ENCODE measurements around the gene TGFBR3L. TPM values are rescaled to one million over a fixed set of nuclear protein-coding genes. Genes with fewer than 3 reads are reported as not detected.
"Not testable (repeated sequence)": the region's sequence is repeated elsewhere in the genome, so short reads cannot be mapped to it uniquely, and the experiment has no call there.

The TGFBR3L gene
- total RNA-seq, 4 donors from 2014 or later = not detected

- H3K4me1 ChIP-seq = peaks cover 0 to 60% (median 23%) of the 10 kb centered on the region in 4 donors
- no peak overlapping the region for H3K4me3 ChIP-seq
- no peaks in the 10 kb centered on the region for H3K9me3 ChIP-seq
- no peak for DNase-seq (ENCODE audit: low spot score in 2 of 2)
- peaks cover 4 to 52% (median 23%) of the 10 kb centered on the region in 3 donors for H3K36me3 ChIP-seq
- no peak for TF ChIP-seq EP300 (IDR thresholded peaks at IDR 0.05)
- no peak for TF ChIP-seq POLR2A (IDR thresholded peaks at IDR 0.05)
- TF ChIP-seq CTCF (IDR thresholded peaks at IDR 0.05) = no peak
- H3K27ac ChIP-seq = peak overlapping the region; percentile 56 to 87 (median 80)
- H3K27me3 ChIP-seq = no peaks in the 10 kb centered on the region
- WGBS, 2 donors = 64 to 73% methylated on average over 9 of the region's 9 CpGs
Observed at GRCh38 chr19:7928334-7928706, 13.7 kb downstream of the TGFBR3L start.

- Histone ChIP-seq H3K4me1 (peaks cover 0 to 54% (median 23%) of the 10 kb centered on the region in 4 donors), H3K9me3 (no peaks in the 10 kb centered on the region), H3K27ac (peak overlapping the region; percentile 54 to 94 (median 80)), H3K36me3 (peaks cover 4 to 57% (median 30%) of the 10 kb centered on the region in 3 donors), H3K27me3 (no peaks in the 10 kb centered on the region), H3K4me3 (peak overlapping the region in 1 of 4 donors; percentile 23)
- TF ChIP-seq CTCF (IDR thresholded peaks at IDR 0.05) = peak in 1 of 5 experiments; percentile 9
- TF ChIP-seq EP300 (IDR thresholded peaks at IDR 0.05) = no peak
- no peak for TF ChIP-seq POLR2A (IDR thresholded peaks at IDR 0.05)
- WGBS, 2 donors = 49 to 53% methylated on average over 24 of the region's 24 CpGs
- DNase-seq (ENCODE audit: low spot score in 2 of 2) = peak; percentile 48 to 53
Observed at GRCh38 chr19:7928741-7929701, 14.4 kb downstream of the TGFBR3L start.

GRCh38 chr19:7930030-7930429, 15.4 kb downstream of the TGFBR3L start:
- H3K4me3 ChIP-seq; H3K27me3 ChIP-seq; H3K9me3 ChIP-seq; DNase-seq (ENCODE audit: low spot score in 2 of 2): not testable (repeated sequence)
- Histone ChIP-seq H3K36me3 (peaks cover 4 to 67% (median 37%) of the 10 kb centered on the region in 3 donors), H3K4me1 (peaks cover 0 to 45% (median 19%) of the 10 kb centered on the region in 4 donors), H3K27ac (peak overlapping the region in 3 of 4 donors; percentile 54 to 94 (median 84))
- WGBS, 2 donors = 87% methylated on average over 11 of the region's 11 CpGs

GRCh38 chr19:7930765-7931164, 16.1 kb downstream of the TGFBR3L start:
- Histone ChIP-seq H3K4me1 (peaks cover 0 to 38% (median 14%) of the 10 kb centered on the region in 4 donors), H3K9me3 (no peaks in the 10 kb centered on the region), H3K36me3 (peaks cover 4 to 74% (median 39%) of the 10 kb centered on the region in 3 donors), H3K4me3 (no peak overlapping the region), H3K27me3 (no peaks in the 10 kb centered on the region), H3K27ac (peak overlapping the region in 2 of 4 donors; percentile 47 to 62)
- no peak for DNase-seq (ENCODE audit: low spot score in 2 of 2)
- 79 to 81% methylated on average over 7 of the region's 7 CpGs for WGBS, 2 donors
- TF ChIP-seq EP300 (IDR thresholded peaks at IDR 0.05) (no peak), CTCF (IDR thresholded peaks at IDR 0.05) (no peak), POLR2A (IDR thresholded peaks at IDR 0.05) (no peak)

DNA sequence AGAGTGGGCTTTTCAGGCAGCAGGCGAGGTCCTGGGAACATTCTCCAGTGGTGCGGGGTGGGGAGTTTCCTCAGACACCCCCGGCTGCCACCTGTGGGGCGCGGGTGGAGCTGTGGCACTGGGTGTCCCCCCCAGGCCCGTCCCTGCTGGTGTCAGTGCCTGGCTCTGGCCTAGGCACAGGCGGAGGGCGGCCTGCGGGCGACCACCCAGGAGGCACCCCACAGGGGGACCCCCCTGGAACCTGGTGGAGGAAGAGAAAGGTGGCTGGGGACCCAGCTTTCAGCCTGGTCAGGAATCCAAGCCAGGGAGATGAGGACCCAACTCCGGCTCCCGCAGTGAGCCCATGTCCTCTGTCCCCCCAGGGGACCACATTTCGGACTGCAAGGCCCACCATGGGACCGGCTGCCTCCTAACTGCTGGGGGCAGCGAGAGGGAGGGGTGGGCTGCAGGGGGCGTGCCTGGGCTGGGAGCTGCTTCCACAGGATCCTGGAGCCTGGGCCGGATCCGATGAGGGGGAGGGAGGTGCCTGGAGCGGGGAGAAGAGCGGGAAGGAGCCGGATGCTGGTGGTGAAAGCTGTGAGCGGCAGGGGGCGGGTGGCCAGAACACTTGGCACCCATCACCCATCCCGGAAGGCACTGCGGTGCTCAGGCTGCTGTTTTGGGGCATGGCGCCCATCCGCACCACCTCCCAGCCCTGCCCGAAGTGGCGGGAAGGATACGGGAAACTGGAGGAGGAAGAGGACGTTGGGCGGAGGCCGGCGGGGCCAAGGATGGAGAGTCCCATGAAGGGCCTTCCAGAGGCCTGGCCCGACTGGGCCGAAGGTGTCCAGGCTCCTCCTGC, 16.8 kb downstream of the TGFBR3L start:
- Histone ChIP-seq H3K27me3 (no peaks in the 10 kb centered on the region), H3K27ac (peak overlapping the region in 2 of 4 donors; percentile 47 to 62), H3K36me3 (peaks cover 4 to 81% (median 43%) of the 10 kb centered on the region in 3 donors), H3K9me3 (no peaks in the 10 kb centered on the region), H3K4me3 (no peak overlapping the region), H3K4me1 (peaks cover 0 to 34% (median 10%) of the 10 kb centered on the region in 4 donors)
- no peak for TF ChIP-seq CTCF (IDR thresholded peaks at IDR 0.05)
- no peak for TF ChIP-seq EP300 (IDR thresholded peaks at IDR 0.05)
- TF ChIP-seq POLR2A (IDR thresholded peaks at IDR 0.05) = no peak
- WGBS, 2 donors = 85 to 89% methylated on average over 35 to 36 of the region's 36 CpGs
- DNase-seq (ENCODE audit: low spot score in 2 of 2) = no peak

Data from tibial nerve (tissue), 4 donors.